ENCODE results near the gene TMEM144. TPM values are rescaled to one million over a fixed set of nuclear protein-coding genes. Genes with fewer than 3 reads are reported as not detected.

TMEM144 gene
- total RNA-seq, 4 donors from 2014 or later, result 8.2 to 23.8 (median 12.2) TPM

DNA sequence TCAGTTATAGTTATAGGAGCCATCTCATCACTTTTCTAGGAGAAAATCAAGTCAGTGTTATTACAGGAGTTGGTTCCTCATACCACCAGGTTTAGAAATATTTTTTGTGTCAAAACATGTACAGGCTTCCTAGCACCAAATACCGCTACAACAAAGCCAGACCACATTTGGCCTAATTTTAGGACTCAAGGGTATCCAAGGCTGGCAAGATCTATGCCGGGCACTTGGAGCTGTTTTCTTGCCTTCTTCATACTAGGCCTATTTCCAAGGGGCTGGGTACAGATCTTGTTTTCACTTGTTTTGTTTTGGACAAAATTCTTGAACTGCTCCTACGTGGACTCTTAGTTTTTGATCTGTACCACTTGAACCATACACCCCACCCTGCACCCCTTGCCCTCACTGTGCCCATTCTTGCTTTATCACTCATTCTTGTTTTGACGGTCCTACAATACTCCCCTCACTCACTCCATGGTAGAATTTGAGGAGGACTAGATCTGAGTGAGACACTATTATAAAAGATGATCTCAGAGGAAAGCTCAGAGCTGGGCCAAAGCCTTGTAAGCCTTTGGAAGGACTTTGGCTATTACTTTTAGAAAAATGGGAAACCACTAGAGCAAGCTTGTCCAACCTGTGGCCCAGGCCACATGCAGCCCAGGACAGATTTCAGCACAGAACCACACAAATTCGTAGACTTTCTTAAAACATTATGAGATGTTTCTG lies 17.7 kb upstream of the TMEM144 start:
- TF ChIP-seq, protein P1, sequence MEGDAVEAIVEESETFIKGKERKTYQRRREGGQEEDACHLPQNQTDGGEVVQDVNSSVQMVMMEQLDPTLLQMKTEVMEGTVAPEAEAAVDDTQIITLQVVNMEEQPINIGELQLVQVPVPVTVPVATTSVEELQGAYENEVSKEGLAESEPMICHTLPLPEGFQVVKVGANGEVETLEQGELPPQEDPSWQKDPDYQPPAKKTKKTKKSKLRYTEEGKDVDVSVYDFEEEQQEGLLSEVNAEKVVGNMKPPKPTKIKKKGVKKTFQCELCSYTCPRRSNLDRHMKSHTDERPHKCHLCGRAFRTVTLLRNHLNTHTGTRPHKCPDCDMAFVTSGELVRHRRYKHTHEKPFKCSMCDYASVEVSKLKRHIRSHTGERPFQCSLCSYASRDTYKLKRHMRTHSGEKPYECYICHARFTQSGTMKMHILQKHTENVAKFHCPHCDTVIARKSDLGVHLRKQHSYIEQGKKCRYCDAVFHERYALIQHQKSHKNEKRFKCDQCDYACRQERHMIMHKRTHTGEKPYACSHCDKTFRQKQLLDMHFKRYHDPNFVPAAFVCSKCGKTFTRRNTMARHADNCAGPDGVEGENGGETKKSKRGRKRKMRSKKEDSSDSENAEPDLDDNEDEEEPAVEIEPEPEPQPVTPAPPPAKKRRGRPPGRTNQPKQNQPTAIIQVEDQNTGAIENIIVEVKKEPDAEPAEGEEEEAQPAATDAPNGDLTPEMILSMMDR (IDR thresholded peaks at IDR 0.05; ENCODE audit: low read depth), result no peak

DNA sequence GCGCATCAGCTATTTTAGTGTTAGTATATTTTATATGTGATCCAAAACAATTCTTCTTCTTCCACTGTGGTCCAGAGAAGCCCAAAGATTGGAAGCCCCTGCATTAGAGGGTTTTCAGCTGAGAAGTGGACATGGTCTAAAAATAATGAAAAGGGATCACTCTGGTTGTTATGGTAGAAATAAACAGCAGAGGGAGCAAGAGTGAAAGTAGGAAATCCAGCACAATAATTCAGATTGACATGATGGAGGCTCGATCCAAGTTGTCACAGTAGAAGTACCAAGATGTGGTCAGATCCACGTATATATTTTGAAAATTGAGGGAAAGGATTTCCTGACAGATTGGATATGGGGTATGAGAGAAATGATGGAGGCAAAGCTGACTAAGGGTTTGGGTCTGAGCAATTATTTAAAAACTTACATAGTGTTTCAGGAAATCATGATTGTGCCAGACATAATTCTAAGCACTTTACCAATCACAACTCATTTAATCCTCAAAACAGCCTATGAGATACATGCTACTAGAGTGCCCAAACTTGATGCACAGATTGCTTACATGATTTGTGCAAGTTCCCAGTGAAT lies 17.0 kb upstream of the TMEM144 start:
- TF ChIP-seq, protein P1 (IDR thresholded peaks at IDR 0.05; ENCODE audit: low read depth), result no peak

DNA sequence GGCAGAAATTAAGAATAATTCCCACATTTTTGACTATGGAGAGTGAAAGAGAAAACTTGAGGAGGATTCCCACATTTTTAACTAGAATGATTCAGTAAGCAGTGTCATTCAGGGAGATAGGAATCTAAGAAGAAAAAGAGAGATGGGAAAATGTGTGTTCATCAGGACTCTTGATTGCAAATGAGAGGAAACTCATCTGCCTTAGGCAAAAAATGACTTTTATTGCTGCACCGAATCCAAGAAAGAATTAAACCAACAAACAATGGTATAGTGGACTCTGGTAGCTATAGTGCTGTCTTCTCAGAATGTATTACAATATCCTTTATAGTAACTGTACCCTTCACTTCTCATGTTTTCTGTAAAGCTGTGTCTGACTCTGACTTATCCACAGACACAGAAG lies 15.0 kb upstream of the TMEM144 start:
- TF ChIP-seq, protein P1 (IDR thresholded peaks at IDR 0.05; ENCODE audit: low read depth), result no peak

DNA sequence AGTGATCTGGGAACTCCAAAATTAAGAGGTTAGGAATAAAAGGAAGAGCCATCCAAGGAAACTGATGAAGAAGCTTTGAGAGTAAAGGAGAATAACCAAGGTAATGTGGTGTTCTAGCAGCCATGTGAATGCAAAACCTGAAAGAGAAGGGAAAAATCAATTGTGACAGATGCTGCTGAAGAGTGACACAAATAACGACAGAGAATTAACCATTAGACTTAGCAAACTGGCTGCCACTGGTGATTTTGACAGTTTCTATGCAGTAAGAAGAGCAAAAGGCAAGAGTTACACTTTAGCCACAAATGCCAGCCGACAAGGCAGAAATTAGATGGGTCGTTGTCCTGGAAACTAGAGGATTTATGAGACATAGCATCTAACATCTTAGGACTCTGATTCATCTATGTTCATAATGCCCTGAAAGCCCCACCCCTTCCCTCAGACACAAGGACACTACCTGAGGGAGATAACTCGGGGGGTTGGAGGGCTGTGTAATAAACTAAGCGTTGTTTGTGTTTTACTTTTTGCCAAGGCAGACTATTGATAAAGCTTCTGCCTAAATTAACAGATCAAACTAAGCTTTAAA lies 13.0 kb upstream of the TMEM144 start:
- TF ChIP-seq, protein P1 (IDR thresholded peaks at IDR 0.05; ENCODE audit: low read depth), result no peak

DNA sequence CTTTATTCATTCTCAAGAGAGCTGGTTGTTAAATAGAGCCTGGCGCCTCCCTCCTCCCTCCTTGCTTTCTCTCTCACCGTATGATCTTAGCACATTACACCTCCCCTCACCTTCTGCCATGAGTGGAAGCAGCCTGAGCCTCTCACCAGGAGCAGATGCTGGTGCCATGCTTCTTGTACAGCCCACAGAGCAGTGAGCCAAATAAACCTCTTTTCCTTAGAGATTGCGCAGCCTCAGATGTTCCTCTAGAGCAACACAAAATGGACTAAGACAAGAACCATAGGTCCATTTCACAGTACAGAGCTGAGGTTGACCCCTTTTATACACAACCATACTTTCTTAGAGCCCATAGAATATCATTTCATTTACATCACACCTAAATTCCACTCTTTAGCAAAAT lies 10.1 kb upstream of the TMEM144 start:
- TF ChIP-seq, protein P1 (IDR thresholded peaks at IDR 0.05; ENCODE audit: low read depth), result no peak

DNA sequence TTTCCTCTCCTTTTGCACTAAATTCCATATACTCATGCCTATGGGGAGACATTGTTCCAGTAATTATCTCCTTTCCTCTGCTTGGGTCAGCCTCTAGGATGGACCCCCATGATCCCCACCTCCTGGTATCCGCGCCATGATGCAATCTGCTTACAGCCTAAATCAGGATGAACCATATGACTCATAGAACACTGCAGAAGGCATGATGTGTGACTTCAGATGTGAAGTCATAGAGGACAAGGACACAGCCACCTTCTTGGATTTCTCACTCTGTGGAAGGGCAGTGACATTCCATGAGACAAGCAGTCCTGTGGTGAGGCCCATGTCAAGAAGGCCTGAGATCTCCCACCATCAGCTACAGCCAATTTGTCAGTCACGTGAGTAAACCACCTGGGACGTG lies 9.0 kb upstream of the TMEM144 start:
- TF ChIP-seq, protein P1 (IDR thresholded peaks at IDR 0.05; ENCODE audit: low read depth), result no peak

DNA sequence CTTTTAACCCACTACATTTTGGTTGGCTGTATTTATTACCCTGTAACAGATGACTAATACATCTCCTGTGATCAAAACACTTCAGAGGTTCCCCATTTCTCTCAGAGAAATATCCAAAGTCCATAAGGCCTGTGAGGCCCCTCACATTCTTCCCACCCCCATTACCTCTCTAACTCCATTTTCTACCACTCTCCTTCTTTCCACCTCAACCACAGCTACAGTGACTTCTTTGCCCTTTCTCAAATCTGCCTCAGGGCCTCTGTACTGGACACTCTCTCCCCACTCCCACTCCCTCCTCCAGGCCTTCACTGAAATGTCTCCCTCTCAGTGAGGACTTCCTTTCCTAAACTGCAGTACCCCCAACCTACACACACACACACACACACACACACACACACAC lies 8.4 kb upstream of the TMEM144 start:
- TF ChIP-seq, protein P1 (IDR thresholded peaks at IDR 0.05; ENCODE audit: low read depth), result no peak
